GM21529 (cell line): Measurements from ENCODE around the gene LRBA.

Source experiments
- ATAC-seq: cut with Tn5 transposase; IDR thresholded peaks from one replicate; pipeline ENCODE4 v1.9.1; 2021; ENCODE audit not compliant: unreplicated experiment

The LRBA gene

GRCh38 chr4:150355418-150355817 lies 659.7 kb downstream of the LRBA start:
- no peak for ATAC-seq

- ATAC-seq = no peak
These were observed 660.8 kb downstream of the LRBA start for GRCh38 chr4:150354214-150354796.

GRCh38 chr4:150348079-150348478 lies 667.0 kb downstream of the LRBA start:
- ATAC-seq = no peak

GRCh38 chr4:150345207-150345744 lies 669.8 kb downstream of the LRBA start:
- no peak for ATAC-seq

GRCh38 chr4:150343796-150344195 lies 671.3 kb downstream of the LRBA start:
- ATAC-seq = no peak

GRCh38 chr4:150342945-150343344 lies 672.1 kb downstream of the LRBA start:
- no peak for ATAC-seq

GRCh38 chr4:150337734-150338133 lies 677.4 kb downstream of the LRBA start:
- ATAC-seq = no peak

- ATAC-seq = no peak
These were observed 678.2 kb downstream of the LRBA start for GRCh38 chr4:150336676-150337412.

- no peak for ATAC-seq
These were observed 682.1 kb downstream of the LRBA start for GRCh38 chr4:150332961-150333360.

- no peak for ATAC-seq
These were observed 683.0 kb downstream of the LRBA start for GRCh38 chr4:150332086-150332485.

- no peak for ATAC-seq
These were observed 685.7 kb downstream of the LRBA start for GRCh38 chr4:150329373-150329772.

GRCh38 chr4:150328496-150328895 lies 686.6 kb downstream of the LRBA start:
- no peak for ATAC-seq

- no peak for ATAC-seq
These were observed 687.8 kb downstream of the LRBA start for GRCh38 chr4:150327262-150327780.

GRCh38 chr4:150325872-150326271 lies 689.2 kb downstream of the LRBA start:
- ATAC-seq = peak; percentile 88

- ATAC-seq = no peak
These were observed 691.4 kb downstream of the LRBA start for GRCh38 chr4:150323406-150324325.

- ATAC-seq = no peak
These were observed 692.4 kb downstream of the LRBA start for GRCh38 chr4:150322646-150323045.

GRCh38 chr4:150321113-150321512 lies 694.0 kb downstream of the LRBA start:
- ATAC-seq = no peak

GRCh38 chr4:150318971-150319370 lies 696.1 kb downstream of the LRBA start:
- no peak for ATAC-seq

- ATAC-seq = no peak
These were observed 696.6 kb downstream of the LRBA start for GRCh38 chr4:150318527-150318926.

GRCh38 chr4:150316332-150317205 lies 698.5 kb downstream of the LRBA start:
- ATAC-seq = no peak
